GM21619 (cell line): ENCODE data around the gene EFNA5.

Experiments used
- ATAC-seq: cut with Tn5 transposase; IDR thresholded peaks from one replicate; pipeline ENCODE4 v1.9.1; 2021; ENCODE audit not compliant: unreplicated experiment

EFNA5 gene

GRCh38 chr5:107572715-107573368 is 97.9 kb downstream of the EFNA5 start:
- no peak for ATAC-seq

- ATAC-seq: peak; percentile 60
Observed at GRCh38 chr5:107571621-107572536, 98.9 kb downstream of the EFNA5 start.

- ATAC-seq: peak; percentile 85
Observed at GRCh38 chr5:107570805-107571531, 99.8 kb downstream of the EFNA5 start.

- ATAC-seq: no peak
Observed at GRCh38 chr5:107570181-107570580, 100.6 kb downstream of the EFNA5 start.

GRCh38 chr5:107567901-107568671 is 102.7 kb downstream of the EFNA5 start:
- ATAC-seq: no peak

GRCh38 chr5:107566986-107567385 is 103.8 kb downstream of the EFNA5 start:
- ATAC-seq: no peak

GRCh38 chr5:107565791-107566767 is 104.7 kb downstream of the EFNA5 start:
- no peak for ATAC-seq

- no peak for ATAC-seq
Observed at GRCh38 chr5:107564931-107565372, 105.8 kb downstream of the EFNA5 start.

- ATAC-seq: no peak
Observed at GRCh38 chr5:107563959-107564544, 106.7 kb downstream of the EFNA5 start.

- no peak for ATAC-seq
Observed at GRCh38 chr5:107560377-107560776, 110.4 kb downstream of the EFNA5 start.

GRCh38 chr5:107558823-107559375 is 111.8 kb downstream of the EFNA5 start:
- no peak for ATAC-seq

- no peak for ATAC-seq
Observed at GRCh38 chr5:107557051-107557658, 113.6 kb downstream of the EFNA5 start.

GRCh38 chr5:107556575-107556974 is 114.2 kb downstream of the EFNA5 start:
- ATAC-seq: no peak

GRCh38 chr5:107555425-107556090 is 115.2 kb downstream of the EFNA5 start:
- no peak for ATAC-seq

GRCh38 chr5:107554776-107555424 is 115.8 kb downstream of the EFNA5 start:
- no peak for ATAC-seq

GRCh38 chr5:107553117-107553555 is 117.6 kb downstream of the EFNA5 start:
- no peak for ATAC-seq

GRCh38 chr5:107551088-107551487 is 119.6 kb downstream of the EFNA5 start:
- ATAC-seq: no peak
